NCI-H146 treated with DMSO at 0.1 percent for 48 hours (cell line): ENCODE data around the gene ARHGAP26.

ENCODE experiments used
- DNase-seq: peaks from one replicate; lab custom pipeline; 2025; ENCODE audit not compliant: unreplicated experiment; lab: John Stamatoyannopoulos, UW

Gene ARHGAP26

GRCh38 chr5:142871363-142872193 lies 101.4 kb downstream of the ARHGAP26 start:
- DNase-seq, result no peak

- no peak for DNase-seq
Measured at GRCh38 chr5:142872217-142872616, 102.0 kb downstream of the ARHGAP26 start.

- no peak for DNase-seq
Measured at GRCh38 chr5:142872795-142873194, 102.6 kb downstream of the ARHGAP26 start.

GRCh38 chr5:142873831-142874230 lies 103.7 kb downstream of the ARHGAP26 start:
- DNase-seq, result no peak

GRCh38 chr5:142874540-142874939 lies 104.4 kb downstream of the ARHGAP26 start:
- DNase-seq, result no peak

- DNase-seq, result no peak
Measured at GRCh38 chr5:142875936-142876335, 105.8 kb downstream of the ARHGAP26 start.

- no peak for DNase-seq
Measured at GRCh38 chr5:142876817-142877216, 106.6 kb downstream of the ARHGAP26 start.

- no peak for DNase-seq
Measured at GRCh38 chr5:142878111-142878510, 107.9 kb downstream of the ARHGAP26 start.

- no peak for DNase-seq
Measured at GRCh38 chr5:142878638-142879037, 108.5 kb downstream of the ARHGAP26 start.

- no peak for DNase-seq
Measured at GRCh38 chr5:142881076-142881783, 111.1 kb downstream of the ARHGAP26 start.

GRCh38 chr5:142881784-142882126 lies 111.6 kb downstream of the ARHGAP26 start:
- DNase-seq, result no peak

GRCh38 chr5:142883025-142883424 lies 112.8 kb downstream of the ARHGAP26 start:
- no peak for DNase-seq

- no peak for DNase-seq
Measured at GRCh38 chr5:142883438-142883837, 113.3 kb downstream of the ARHGAP26 start.

- no peak for DNase-seq
Measured at GRCh38 chr5:142884029-142884428, 113.9 kb downstream of the ARHGAP26 start.

- no peak for DNase-seq
Measured at GRCh38 chr5:142886211-142886610, 116.0 kb downstream of the ARHGAP26 start.

GRCh38 chr5:142886956-142887355 lies 116.8 kb downstream of the ARHGAP26 start:
- DNase-seq, result no peak

- peak; percentile 1 for DNase-seq
Measured at GRCh38 chr5:142888469-142889085, 118.4 kb downstream of the ARHGAP26 start.

GRCh38 chr5:142892021-142892420 lies 121.8 kb downstream of the ARHGAP26 start:
- DNase-seq, result no peak

- no peak for DNase-seq
Measured at GRCh38 chr5:142894315-142894714, 124.1 kb downstream of the ARHGAP26 start.

- DNase-seq, result no peak
Measured at GRCh38 chr5:142894749-142895148, 124.6 kb downstream of the ARHGAP26 start.

- no peak for DNase-seq
Measured at GRCh38 chr5:142896325-142897007, 126.3 kb downstream of the ARHGAP26 start.
